ENCODE data around the gene GMPPA. TPM values are rescaled to one million over a fixed set of nuclear protein-coding genes. Genes with fewer than 3 reads are reported as not detected.

Gene GMPPA
- total RNA-seq, 1 donor from 2014 or later, result 30.2 TPM

DNA sequence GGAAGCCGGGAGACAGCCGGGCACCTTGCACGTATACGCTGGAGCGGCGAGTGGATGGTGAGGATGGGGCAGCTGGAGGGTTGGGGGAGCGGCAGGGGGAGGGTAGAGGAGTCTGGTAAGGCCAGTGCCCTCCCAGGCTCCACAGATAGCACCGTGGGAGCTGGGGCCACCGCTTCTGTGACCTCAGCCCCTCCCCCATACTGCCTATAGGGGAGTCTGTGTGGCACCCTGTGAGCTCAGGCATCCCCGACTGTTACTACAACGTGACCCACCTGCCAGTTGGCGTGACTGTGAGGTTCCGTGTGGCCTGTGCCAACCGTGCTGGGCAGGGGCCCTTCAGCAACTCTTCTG lies 9.9 kb upstream of the GMPPA start:
- TF ChIP-seq, protein P1, sequence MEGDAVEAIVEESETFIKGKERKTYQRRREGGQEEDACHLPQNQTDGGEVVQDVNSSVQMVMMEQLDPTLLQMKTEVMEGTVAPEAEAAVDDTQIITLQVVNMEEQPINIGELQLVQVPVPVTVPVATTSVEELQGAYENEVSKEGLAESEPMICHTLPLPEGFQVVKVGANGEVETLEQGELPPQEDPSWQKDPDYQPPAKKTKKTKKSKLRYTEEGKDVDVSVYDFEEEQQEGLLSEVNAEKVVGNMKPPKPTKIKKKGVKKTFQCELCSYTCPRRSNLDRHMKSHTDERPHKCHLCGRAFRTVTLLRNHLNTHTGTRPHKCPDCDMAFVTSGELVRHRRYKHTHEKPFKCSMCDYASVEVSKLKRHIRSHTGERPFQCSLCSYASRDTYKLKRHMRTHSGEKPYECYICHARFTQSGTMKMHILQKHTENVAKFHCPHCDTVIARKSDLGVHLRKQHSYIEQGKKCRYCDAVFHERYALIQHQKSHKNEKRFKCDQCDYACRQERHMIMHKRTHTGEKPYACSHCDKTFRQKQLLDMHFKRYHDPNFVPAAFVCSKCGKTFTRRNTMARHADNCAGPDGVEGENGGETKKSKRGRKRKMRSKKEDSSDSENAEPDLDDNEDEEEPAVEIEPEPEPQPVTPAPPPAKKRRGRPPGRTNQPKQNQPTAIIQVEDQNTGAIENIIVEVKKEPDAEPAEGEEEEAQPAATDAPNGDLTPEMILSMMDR (IDR thresholded peaks at IDR 0.05; ENCODE audit: unreplicated experiment), result no peak
- Mint-ChIP-seq H3K36me3 (ENCODE audit: low read depth, unreplicated experiment) (peaks cover 6% of the 10 kb centered on the region), H3K27ac (ENCODE audit: unreplicated experiment) (no peak overlapping the region), H3K4me3 (ENCODE audit: unreplicated experiment) (no peak overlapping the region), H3K27me3 (ENCODE audit: unreplicated experiment) (peaks cover 16% of the 10 kb centered on the region), H3K9me3 (ENCODE audit: unreplicated experiment) (no peaks in the 10 kb centered on the region), H3K4me1 (ENCODE audit: unreplicated experiment) (peaks cover 20% of the 10 kb centered on the region)
- DNase-seq (ENCODE audit: low spot score), result no peak

DNA sequence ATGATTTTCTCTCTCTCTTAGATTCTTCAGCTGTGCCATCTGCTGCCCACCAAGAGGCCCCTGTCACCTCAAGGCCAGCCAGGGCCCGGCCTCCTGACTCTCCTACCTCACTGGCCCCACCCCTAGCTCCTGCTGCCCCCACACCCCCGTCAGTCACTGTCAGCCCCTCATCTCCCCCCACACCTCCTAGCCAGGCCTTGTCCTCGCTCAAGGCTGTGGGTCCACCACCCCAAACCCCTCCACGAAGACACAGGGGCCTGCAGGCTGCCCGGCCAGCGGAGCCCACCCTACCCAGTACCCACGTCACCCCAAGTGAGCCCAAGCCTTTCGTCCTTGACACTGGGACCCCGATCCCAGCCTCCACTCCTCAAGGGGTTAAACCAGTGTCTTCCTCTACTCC lies 9.4 kb upstream of the GMPPA start:
- no peak overlapping the region for H3K27ac Mint-ChIP-seq (ENCODE audit: unreplicated experiment)
- TF ChIP-seq, protein P1 (IDR thresholded peaks at IDR 0.05; ENCODE audit: unreplicated experiment), result no peak
- no peak for DNase-seq (ENCODE audit: low spot score)
- H3K36me3 Mint-ChIP-seq (ENCODE audit: low read depth, unreplicated experiment), result peaks cover 6% of the 10 kb centered on the region
- peaks cover 13% of the 10 kb centered on the region for H3K27me3 Mint-ChIP-seq (ENCODE audit: unreplicated experiment)
- no peak overlapping the region for H3K4me3 Mint-ChIP-seq (ENCODE audit: unreplicated experiment)
- peaks cover 20% of the 10 kb centered on the region for H3K4me1 Mint-ChIP-seq (ENCODE audit: unreplicated experiment)
- no peaks in the 10 kb centered on the region for H3K9me3 Mint-ChIP-seq (ENCODE audit: unreplicated experiment)

- H3K9me3 Mint-ChIP-seq (ENCODE audit: unreplicated experiment), result no peaks in the 10 kb centered on the region
- TF ChIP-seq, protein P1 (IDR thresholded peaks at IDR 0.05; ENCODE audit: unreplicated experiment), result no peak
- H3K4me3 Mint-ChIP-seq (ENCODE audit: unreplicated experiment), result no peak overlapping the region
- H3K36me3 Mint-ChIP-seq (ENCODE audit: low read depth, unreplicated experiment), result peaks cover 6% of the 10 kb centered on the region
- H3K4me1 Mint-ChIP-seq (ENCODE audit: unreplicated experiment), result peaks cover 20% of the 10 kb centered on the region
- no peak overlapping the region for H3K27ac Mint-ChIP-seq (ENCODE audit: unreplicated experiment)
- H3K27me3 Mint-ChIP-seq (ENCODE audit: unreplicated experiment), result peaks cover 17% of the 10 kb centered on the region
- DNase-seq (ENCODE audit: low spot score), result no peak
Measured at GRCh38 chr2:219490186-219490585, 8.5 kb upstream of the GMPPA start.

DNA sequence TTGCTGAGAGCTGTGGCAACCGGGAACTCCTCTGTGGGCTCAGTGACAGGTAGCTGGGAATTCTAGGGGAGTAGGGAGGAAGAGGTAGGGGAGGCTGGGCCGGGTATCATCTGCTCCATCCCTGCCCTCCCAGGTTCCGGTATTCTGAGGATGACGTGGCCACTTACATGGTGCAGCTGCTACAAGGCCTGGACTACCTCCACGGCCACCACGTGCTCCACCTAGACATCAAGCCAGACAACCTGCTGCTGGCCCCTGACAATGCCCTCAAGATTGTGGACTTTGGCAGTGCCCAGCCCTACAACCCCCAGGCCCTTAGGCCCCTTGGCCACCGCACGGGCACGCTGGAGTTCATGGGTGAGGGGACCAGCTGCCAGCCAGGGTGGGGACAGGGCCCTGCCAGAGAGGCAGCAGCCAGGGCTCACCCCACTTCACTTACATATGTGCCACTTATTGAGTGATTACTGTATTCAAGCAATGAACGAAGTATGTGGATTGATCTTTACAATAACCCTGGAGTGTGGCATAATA lies 8.0 kb upstream of the GMPPA start:
- Mint-ChIP-seq H3K4me1 (ENCODE audit: unreplicated experiment) (peaks cover 20% of the 10 kb centered on the region), H3K36me3 (ENCODE audit: low read depth, unreplicated experiment) (peaks cover 6% of the 10 kb centered on the region), H3K27me3 (ENCODE audit: unreplicated experiment) (peaks cover 14% of the 10 kb centered on the region)

DNA sequence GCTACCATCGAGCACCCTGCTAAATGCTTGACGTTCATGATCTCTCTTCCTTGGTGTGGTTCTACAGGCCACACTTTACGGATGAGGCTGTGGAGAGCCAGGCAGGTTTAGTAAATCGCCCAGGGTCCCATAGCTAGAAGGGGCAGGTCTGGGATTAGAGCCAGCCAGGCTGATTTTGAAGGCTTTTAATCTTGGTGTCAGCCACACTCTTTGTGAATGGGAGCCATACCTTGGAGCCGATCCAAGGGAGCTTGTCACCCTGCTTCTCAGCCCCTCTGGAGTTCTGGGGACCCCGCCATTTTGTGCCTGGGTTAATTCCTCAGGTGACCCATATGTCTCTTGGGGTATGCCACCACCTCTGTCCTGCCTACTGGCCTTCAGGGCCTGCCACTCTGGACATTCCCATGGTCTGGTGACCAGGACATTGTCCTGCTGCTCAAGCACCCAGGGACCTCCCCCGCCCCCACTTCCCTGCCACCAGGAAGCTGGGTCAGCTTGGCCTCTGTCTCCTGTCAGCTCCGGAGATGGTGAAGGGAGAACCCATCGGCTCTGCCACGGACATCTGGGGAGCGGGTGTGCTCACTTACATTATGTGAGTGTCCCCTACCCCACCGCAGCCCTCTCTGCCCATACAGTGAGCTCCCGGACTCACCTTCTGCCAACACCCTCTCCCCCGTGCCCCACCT lies 7.3 kb upstream of the GMPPA start:
- DNase-seq (ENCODE audit: low spot score), result no peak
- TF ChIP-seq, protein P1 (IDR thresholded peaks at IDR 0.05; ENCODE audit: unreplicated experiment), result no peak
- Mint-ChIP-seq H3K27me3 (ENCODE audit: unreplicated experiment) (peaks cover 14% of the 10 kb centered on the region), H3K4me3 (ENCODE audit: unreplicated experiment) (no peak overlapping the region), H3K27ac (ENCODE audit: unreplicated experiment) (no peak overlapping the region), H3K4me1 (ENCODE audit: unreplicated experiment) (peaks cover 14% of the 10 kb centered on the region), H3K9me3 (ENCODE audit: unreplicated experiment) (no peaks in the 10 kb centered on the region), H3K36me3 (ENCODE audit: low read depth, unreplicated experiment) (peaks cover 6% of the 10 kb centered on the region)

More for the DNA sequence above, 8.0 kb upstream of the GMPPA start:
- DNase-seq (ENCODE audit: low spot score), result no peak
- TF ChIP-seq, protein P1 (IDR thresholded peaks at IDR 0.05; ENCODE audit: unreplicated experiment), result no peak
- Mint-ChIP-seq H3K27ac (ENCODE audit: unreplicated experiment) (no peak overlapping the region), H3K4me3 (ENCODE audit: unreplicated experiment) (no peak overlapping the region), H3K9me3 (ENCODE audit: unreplicated experiment) (no peaks in the 10 kb centered on the region)
